Measurements from ENCODE around the gene SLAMF8. TPM values are rescaled to one million over a fixed set of nuclear protein-coding genes. Genes with fewer than 3 reads are reported as not detected.

SLAMF8 gene
- polyA plus RNA-seq, 1 donor from 2014 or later: not detected

DNA sequence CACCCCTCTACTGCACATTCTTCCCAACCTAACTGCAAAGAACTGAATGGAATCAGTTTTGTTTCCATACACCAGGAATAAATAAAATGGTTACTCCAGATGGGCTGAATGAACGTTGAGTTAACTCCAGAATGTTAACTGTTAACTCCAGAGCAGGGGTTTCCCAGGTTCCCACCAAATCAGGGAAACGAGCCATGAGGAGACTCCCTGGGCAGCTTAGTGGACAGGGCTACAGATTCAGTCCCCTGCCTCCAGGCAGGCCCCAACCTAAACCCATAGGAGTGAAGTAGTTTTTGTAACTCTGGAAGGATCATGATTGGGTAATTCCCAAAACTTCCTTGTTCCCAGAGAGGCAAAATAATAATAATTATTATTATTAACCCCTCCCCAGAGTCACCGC lies 21.7 kb downstream of the SLAMF8 start:
- H4K20me1 ChIP-seq (ENCODE audit: insufficient read depth): no peaks in the 10 kb centered on the region
- no peak overlapping the region for H3K4me2 ChIP-seq (ENCODE audit: low read length)
- no peak overlapping the region for H2AFZ ChIP-seq (ENCODE audit: low read depth, low read length)
- H3K36me3 ChIP-seq (ENCODE audit: insufficient read depth, low read length): no peaks in the 10 kb centered on the region
- peaks cover 58% of the 10 kb centered on the region for H3K27me3 ChIP-seq (ENCODE audit: insufficient read depth, low read depth, low read length)
- TF ChIP-seq MXI1 (conservative IDR thresholded peaks at IDR 0.05; ENCODE audit: poor library complexity, severe bottlenecking) (no peak), EZH2 (IDR thresholded peaks at IDR 0.05; ENCODE audit: borderline replicate concordance, insufficient read depth, low read length, poor library complexity, severe bottlenecking) (no peak), POLR2AphosphoS5 (IDR thresholded peaks at IDR 0.05) (no peak), EP300 (conservative IDR thresholded peaks at IDR 0.05; ENCODE audit: poor library complexity, severe bottlenecking) (no peak), TAF1 (IDR thresholded peaks at IDR 0.05; ENCODE audit: low read depth) (no peak), SMC3 (conservative IDR thresholded peaks at IDR 0.05; ENCODE audit: poor library complexity) (no peak), CTCF (IDR thresholded peaks at IDR 0.05; ENCODE audit: poor library complexity, severe bottlenecking) (no peak), RAD21 (conservative IDR thresholded peaks at IDR 0.05) (no peak)
- TF ChIP-seq, protein P1, sequence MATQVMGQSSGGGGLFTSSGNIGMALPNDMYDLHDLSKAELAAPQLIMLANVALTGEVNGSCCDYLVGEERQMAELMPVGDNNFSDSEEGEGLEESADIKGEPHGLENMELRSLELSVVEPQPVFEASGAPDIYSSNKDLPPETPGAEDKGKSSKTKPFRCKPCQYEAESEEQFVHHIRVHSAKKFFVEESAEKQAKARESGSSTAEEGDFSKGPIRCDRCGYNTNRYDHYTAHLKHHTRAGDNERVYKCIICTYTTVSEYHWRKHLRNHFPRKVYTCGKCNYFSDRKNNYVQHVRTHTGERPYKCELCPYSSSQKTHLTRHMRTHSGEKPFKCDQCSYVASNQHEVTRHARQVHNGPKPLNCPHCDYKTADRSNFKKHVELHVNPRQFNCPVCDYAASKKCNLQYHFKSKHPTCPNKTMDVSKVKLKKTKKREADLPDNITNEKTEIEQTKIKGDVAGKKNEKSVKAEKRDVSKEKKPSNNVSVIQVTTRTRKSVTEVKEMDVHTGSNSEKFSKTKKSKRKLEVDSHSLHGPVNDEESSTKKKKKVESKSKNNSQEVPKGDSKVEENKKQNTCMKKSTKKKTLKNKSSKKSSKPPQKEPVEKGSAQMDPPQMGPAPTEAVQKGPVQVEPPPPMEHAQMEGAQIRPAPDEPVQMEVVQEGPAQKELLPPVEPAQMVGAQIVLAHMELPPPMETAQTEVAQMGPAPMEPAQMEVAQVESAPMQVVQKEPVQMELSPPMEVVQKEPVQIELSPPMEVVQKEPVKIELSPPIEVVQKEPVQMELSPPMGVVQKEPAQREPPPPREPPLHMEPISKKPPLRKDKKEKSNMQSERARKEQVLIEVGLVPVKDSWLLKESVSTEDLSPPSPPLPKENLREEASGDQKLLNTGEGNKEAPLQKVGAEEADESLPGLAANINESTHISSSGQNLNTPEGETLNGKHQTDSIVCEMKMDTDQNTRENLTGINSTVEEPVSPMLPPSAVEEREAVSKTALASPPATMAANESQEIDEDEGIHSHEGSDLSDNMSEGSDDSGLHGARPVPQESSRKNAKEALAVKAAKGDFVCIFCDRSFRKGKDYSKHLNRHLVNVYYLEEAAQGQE (IDR thresholded peaks at IDR 0.05; ENCODE audit: borderline replicate concordance): no peak
- H3K27ac ChIP-seq (ENCODE audit: low read length): no peak overlapping the region
- no peak overlapping the region for H3K9ac ChIP-seq (ENCODE audit: low read length)
- H3K9me3 ChIP-seq (ENCODE audit: low read length): no peaks in the 10 kb centered on the region
- H3K4me3 ChIP-seq (ENCODE audit: low read length): no peak overlapping the region
- H3K9me2 ChIP-seq (ENCODE audit: insufficient read depth, low read length): no peaks in the 10 kb centered on the region
- H3F3A ChIP-seq (ENCODE audit: insufficient read depth, low read length, poor library complexity, severe bottlenecking): no peaks in the 10 kb centered on the region
- H3K79me2 ChIP-seq (replicated peaks; ENCODE audit: insufficient read depth, low read length): no peaks in the 10 kb centered on the region

DNA sequence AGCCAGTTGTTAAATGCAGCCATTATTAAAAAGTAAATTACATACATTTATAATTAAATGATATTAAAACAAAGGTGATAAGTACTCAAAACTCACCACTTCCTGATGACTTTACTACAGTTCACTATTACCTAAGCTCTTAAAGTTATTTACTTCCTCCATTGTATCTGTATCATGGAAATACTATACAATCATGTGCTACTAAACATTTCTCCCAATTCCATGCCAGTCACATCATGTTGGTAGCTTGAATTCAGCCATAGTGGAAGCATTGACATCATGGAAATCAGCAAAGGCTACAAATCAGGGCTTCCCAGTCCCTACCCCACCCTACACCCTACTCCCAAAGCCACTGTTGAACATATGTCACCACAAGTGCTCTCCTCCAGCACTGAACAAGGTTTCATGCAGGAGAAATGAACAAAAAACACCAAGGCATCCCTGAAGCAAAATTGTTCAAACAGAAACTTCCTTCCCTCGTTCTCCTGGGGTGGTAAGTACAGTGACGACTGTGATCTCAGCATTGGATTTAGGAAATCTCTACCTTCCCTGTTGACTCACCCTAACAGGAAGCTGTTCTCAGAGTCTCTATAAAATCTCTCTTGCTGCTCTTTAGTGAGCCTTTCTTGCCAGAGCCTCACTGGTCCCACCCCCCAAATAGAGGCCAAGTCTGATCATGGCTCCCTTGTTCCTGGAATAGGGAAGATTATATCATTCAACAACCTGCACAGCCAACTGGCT lies 23.1 kb downstream of the SLAMF8 start:
- H3K27ac ChIP-seq (ENCODE audit: low read length): no peak overlapping the region
- no peaks in the 10 kb centered on the region for H3K9me3 ChIP-seq (ENCODE audit: low read length)
- no peaks in the 10 kb centered on the region for H3K36me3 ChIP-seq (ENCODE audit: insufficient read depth, low read length)
- no peak overlapping the region for H3K4me2 ChIP-seq (ENCODE audit: low read length)
- H3F3A ChIP-seq (ENCODE audit: insufficient read depth, low read length, poor library complexity, severe bottlenecking): no peaks in the 10 kb centered on the region
- TF ChIP-seq SMC3 (conservative IDR thresholded peaks at IDR 0.05; ENCODE audit: poor library complexity) (no peak), CTCF (IDR thresholded peaks at IDR 0.05; ENCODE audit: poor library complexity, severe bottlenecking) (no peak), EP300 (conservative IDR thresholded peaks at IDR 0.05; ENCODE audit: poor library complexity, severe bottlenecking) (no peak), RAD21 (conservative IDR thresholded peaks at IDR 0.05) (no peak), MXI1 (conservative IDR thresholded peaks at IDR 0.05; ENCODE audit: poor library complexity, severe bottlenecking) (no peak), POLR2AphosphoS5 (IDR thresholded peaks at IDR 0.05) (no peak), TAF1 (IDR thresholded peaks at IDR 0.05; ENCODE audit: low read depth) (no peak), EZH2 (IDR thresholded peaks at IDR 0.05; ENCODE audit: borderline replicate concordance, insufficient read depth, low read length, poor library complexity, severe bottlenecking) (no peak)
- TF ChIP-seq, protein P1 (IDR thresholded peaks at IDR 0.05; ENCODE audit: borderline replicate concordance): no peak
- peaks cover 61% of the 10 kb centered on the region for H3K27me3 ChIP-seq (ENCODE audit: insufficient read depth, low read depth, low read length)
- H3K9ac ChIP-seq (ENCODE audit: low read length): no peak overlapping the region
- no peaks in the 10 kb centered on the region for H4K20me1 ChIP-seq (ENCODE audit: insufficient read depth)
- H3K79me2 ChIP-seq (replicated peaks; ENCODE audit: insufficient read depth, low read length): no peaks in the 10 kb centered on the region
- no peaks in the 10 kb centered on the region for H3K9me2 ChIP-seq (ENCODE audit: insufficient read depth, low read length)
- H3K4me3 ChIP-seq (ENCODE audit: low read length): no peak overlapping the region
- H2AFZ ChIP-seq (ENCODE audit: low read depth, low read length): no peak overlapping the region

Measured in neural cell (in vitro differentiated cells).